H1 (cell line): Measurements from ENCODE around the gene WDR89. TPM values are rescaled to one million over a fixed set of nuclear protein-coding genes. Genes with fewer than 3 reads are reported as not detected.

ENCODE experiments used
- CTCF ChIA-PET: fragments of 300-600 bp; sonication (Branson Sonifier 250); formaldehyde crosslinking; loops from one replicate; lab custom pipeline; 2021; ENCODE audit not compliant: partially characterized antibody; lab: Charles Lee
- POLR2A ChIA-PET: fragments of 300-600 bp; sonication (Branson Sonifier 250); formaldehyde crosslinking; loops from one replicate; lab custom pipeline; 2021; ENCODE audit warnings: inconsistent platforms; ENCODE audit not compliant: partially characterized antibody; lab: Charles Lee
- DNase-seq, 2 experiments: peaks; one replicate each; pipeline versions ENCODE4 v3.0.0 to v3.0.0-alpha.2; 2010 to 2022; ENCODE audit warnings: low spot score in 2 of 2, low read depth in 1 of 2, mixed read lengths in 1 of 2
- FAIRE-seq: peaks from 2 replicates; lab custom pipeline; 2011; peaks lifted over from hg19 to GRCh38; lab: Jason Lieb, UNC
- H2AFZ ChIP-seq: 2 replicates; pipeline ENCODE4 v1.8.1; 2012; ENCODE audit warnings: low read length, inconsistent platforms
- H2AK5ac ChIP-seq: 2 replicates; pipeline ENCODE4 v1.6.1; 2013; ENCODE audit warnings: low read depth, low read length
- H2BK120ac ChIP-seq: replicated peaks from 2 replicates; pipeline ENCODE3; 2013; ENCODE audit warnings: low read depth, low read length, inconsistent platforms
- H2BK12ac ChIP-seq: 2 replicates; pipeline ENCODE4 v1.6.1; 2013; ENCODE audit warnings: low read depth, low read length
- H2BK15ac ChIP-seq: 2 replicates; pipeline ENCODE4 v1.6.1; 2013; ENCODE audit warnings: low read length
- H2BK20ac ChIP-seq: 2 replicates; pipeline ENCODE4 v1.6.1; 2013; ENCODE audit warnings: low read length
- H2BK5ac ChIP-seq: 2 replicates; pipeline ENCODE4 v1.6.1; 2013; ENCODE audit warnings: low read depth, low read length
- H3K14ac ChIP-seq: 2 replicates; pipeline ENCODE4 v1.6.1; 2013; ENCODE audit warnings: inconsistent platforms; ENCODE audit not compliant: insufficient read length
- H3K18ac ChIP-seq: 2 replicates; pipeline ENCODE4 v1.6.1; 2013; ENCODE audit warnings: low read length; ENCODE audit errors: extremely low read depth
- H3K23ac ChIP-seq: 2 replicates; pipeline ENCODE4 v1.6.1; 2013; ENCODE audit warnings: inconsistent platforms; ENCODE audit not compliant: insufficient read length
- H3K23me2 ChIP-seq: 2 replicates; pipeline ENCODE4 v1.6.1; 2013; ENCODE audit warnings: low read depth, low read length
- H3K27ac ChIP-seq: 2 replicates; pipeline ENCODE4 v1.6.1; 2011; ENCODE audit warnings: low read depth, low read length, inconsistent platforms
- H3K27me3 ChIP-seq, 4 experiments: replicated peaks in 1 of 4; 1 replicate in 1 of 4; 2 replicates in 3 of 4; pipeline versions ENCODE4 v1.6.1 to v1.8.1; 2011 to 2013; ENCODE audit warnings: low read length in 3 of 4, mild to moderate bottlenecking in 3 of 4, inconsistent platforms in 2 of 4, mixed read lengths in 2 of 4, moderate library complexity in 1 of 4; ENCODE audit not compliant: control insufficient read depth in 3 of 4, insufficient read depth in 3 of 4; ENCODE audit errors: extremely low read depth in 1 of 4
- H3K36me3 ChIP-seq, 4 experiments: 2 replicates each; pipeline versions ENCODE4 v1.6.1 to v1.8.1; 2011 to 2013; ENCODE audit warnings: mild to moderate bottlenecking in 4 of 4, low read length in 3 of 4, moderate library complexity in 2 of 4, control low read depth in 1 of 4, inconsistent platforms in 1 of 4; ENCODE audit not compliant: insufficient read depth in 4 of 4, control insufficient read depth in 2 of 4
- H3K4ac ChIP-seq: replicated peaks from 2 replicates; pipeline ENCODE3; 2013; ENCODE audit warnings: low read length, low read depth, mixed read lengths, inconsistent platforms; ENCODE audit not compliant: insufficient read length
- H3K4me1 ChIP-seq, 4 experiments: replicated peaks in 1 of 4; 1 replicate in 1 of 4; 2 replicates in 3 of 4; pipeline versions ENCODE4 v1.6.1 to v1.8.1; 2011 to 2013; ENCODE audit warnings: low read length in 3 of 4, inconsistent platforms in 2 of 4, mixed read lengths in 1 of 4; ENCODE audit not compliant: insufficient read depth in 4 of 4, control insufficient read depth in 3 of 4
- H3K4me2 ChIP-seq, 2 experiments: 2 replicates each; pipeline versions ENCODE4 v1.6.1 to v1.8.1; 2011 to 2013; ENCODE audit warnings: low read depth in 2 of 2, low read length in 2 of 2, control low read depth in 1 of 2, inconsistent platforms in 1 of 2, mild to moderate bottlenecking in 1 of 2; ENCODE audit not compliant: insufficient read depth in 1 of 2
- H3K4me3 ChIP-seq, 4 experiments: fragments of 200-600, 300-600 bp in 1 of 4; sonication (generic), shearing (Covaris generic), sonication (Bioruptor Twin) in 1 of 4; 2 replicates each; pipeline versions ENCODE4 v1.5.1 to v1.8.1; 2011 to 2016; ENCODE audit warnings: low read length in 4 of 4, low read depth in 3 of 4, control low read depth in 2 of 4, inconsistent platforms in 2 of 4, mild to moderate bottlenecking in 2 of 4, mixed read lengths in 1 of 4, moderate library complexity in 1 of 4; ENCODE audit not compliant: insufficient read depth in 2 of 4; ENCODE audit errors: extremely low read depth in 1 of 4
- H3K56ac ChIP-seq: replicated peaks from 2 replicates; pipeline ENCODE3; 2013; ENCODE audit warnings: low read depth, mild to moderate bottlenecking, mixed read lengths, low read length, inconsistent platforms; ENCODE audit not compliant: insufficient read length
- H3K79me1 ChIP-seq: 2 replicates; pipeline ENCODE4 v1.6.1; 2013; ENCODE audit warnings: low read depth, low read length, control low read depth
- H3K79me2 ChIP-seq, 2 experiments: 2 replicates each; pipeline versions ENCODE4 v1.6.1 to v1.8.1; 2012 to 2013; ENCODE audit warnings: low read length in 2 of 2, mild to moderate bottlenecking in 2 of 2, inconsistent platforms in 1 of 2; ENCODE audit not compliant: insufficient read depth in 2 of 2, control insufficient read depth in 1 of 2
- H3K9ac ChIP-seq, 4 experiments: replicated peaks in 1 of 4; 1 replicate in 1 of 4; 2 replicates in 3 of 4; pipeline versions ENCODE4 v1.6.1 to v1.8.1; 2011 to 2013; ENCODE audit warnings: low read depth in 3 of 4, low read length in 3 of 4, control low read depth in 2 of 4, mild to moderate bottlenecking in 2 of 4, moderate library complexity in 2 of 4, inconsistent platforms in 1 of 4; ENCODE audit errors: extremely low read depth in 1 of 4
- H3K9me3 ChIP-seq, 2 experiments: 2 replicates each; pipeline versions ENCODE4 v1.6.1 to v1.8.1; 2012 to 2013; ENCODE audit warnings: mild to moderate bottlenecking in 2 of 2, moderate library complexity in 2 of 2, control low read depth in 1 of 2, inconsistent platforms in 1 of 2, low read depth in 1 of 2, low read length in 1 of 2, mixed read lengths in 1 of 2; ENCODE audit not compliant: insufficient read depth in 2 of 2
- H4K20me1 ChIP-seq, 2 experiments: replicated peaks in 1 of 2; 2 replicates each; pipeline versions ENCODE3 to v1.8.1; 2011 to 2013; ENCODE audit warnings: inconsistent platforms in 2 of 2, low read length in 2 of 2, mild to moderate bottlenecking in 1 of 2; ENCODE audit not compliant: insufficient read depth in 2 of 2, control insufficient read depth in 1 of 2
- H4K5ac ChIP-seq: 2 replicates; pipeline ENCODE4 v1.6.1; 2013; ENCODE audit warnings: low read length, low read depth, mixed read lengths, inconsistent platforms; ENCODE audit not compliant: insufficient read length
- H4K8ac ChIP-seq: 2 replicates; pipeline ENCODE4 v1.8.0; 2013; ENCODE audit warnings: mild to moderate bottlenecking, moderate library complexity, low read length, inconsistent platforms; ENCODE audit not compliant: insufficient read depth; ENCODE audit errors: extremely low read depth
- H4K91ac ChIP-seq: replicated peaks from 2 replicates; pipeline ENCODE3; 2013; ENCODE audit warnings: low read length, mixed read lengths, inconsistent platforms; ENCODE audit not compliant: insufficient read length
- BCL11A ChIP-seq, 2 experiments: IDR thresholded peaks; one replicate each; pipeline ENCODE4 v1.6.1; 2011; ENCODE audit warnings: low read depth in 2 of 2, low read length in 2 of 2, mild to moderate bottlenecking in 2 of 2
- GABPA ChIP-seq: IDR thresholded peaks from 2 replicates; pipeline ENCODE4 v1.6.1; 2011; ENCODE audit warnings: mild to moderate bottlenecking, low read length, moderate library complexity, borderline replicate concordance; ENCODE audit not compliant: insufficient read depth
- GTF2F1 ChIP-seq: IDR thresholded peaks from 2 replicates; pipeline ENCODE4 v1.6.1; 2012; ENCODE audit warnings: low read depth, low read length, improper control_type of control experiment, borderline replicate concordance
- HDAC2 ChIP-seq, 2 experiments: fragments of 300-600 bp in 1 of 2; sonication (generic) in 1 of 2; IDR thresholded peaks; 2 replicates each; pipeline ENCODE4 v1.6.1; 2011 to 2012; ENCODE audit warnings: low read depth in 2 of 2, low read length in 2 of 2, mild to moderate bottlenecking in 2 of 2, moderate library complexity in 2 of 2, borderline replicate concordance in 1 of 2, inconsistent platforms in 1 of 2
- JUND ChIP-seq: IDR thresholded peaks from 2 replicates; pipeline ENCODE4 v1.6.1; 2011; ENCODE audit warnings: mild to moderate bottlenecking, improper control_type of control experiment, low read length
- NRF1 ChIP-seq: IDR thresholded peaks from 2 replicates; pipeline ENCODE4 v1.6.1; 2011; ENCODE audit warnings: mild to moderate bottlenecking, low read depth, low read length, improper control_type of control experiment
- RFX5 ChIP-seq: IDR thresholded peaks from 2 replicates; pipeline ENCODE4 v1.6.1; 2011; ENCODE audit warnings: low read depth, low read length, improper control_type of control experiment, borderline replicate concordance
- SIX5 ChIP-seq: IDR thresholded peaks from 2 replicates; pipeline ENCODE4 v1.6.1; 2011; ENCODE audit warnings: mild to moderate bottlenecking, low read depth, low read length
- WGBS, 2 experiments: shearing (Covaris generic) in 1 of 2; methylation state at CpG; one replicate each; pipeline versions ENCODE4 v1.1.6 to v1.1.7; 2013 to 2015; ENCODE audit warnings: low lambda C conversion rate in 2 of 2, mixed read lengths in 2 of 2, inconsistent platforms in 1 of 2, low coverage in 1 of 2, missing lambda C conversion rate in 1 of 2; ENCODE audit not compliant: insufficient replicate concordance in 2 of 2, insufficient coverage in 1 of 2, insufficient read length in 1 of 2; ENCODE audit errors: extremely low coverage in 1 of 2, missing lambda C conversion rate in 1 of 2; 5-methylcytosine and 5-hydroxymethylcytosine counted together
- polyA plus RNA-seq, 7 experiments: library from polyadenylated mRNA; depleted of rRNA in 3 of 7; stranded (reverse) in 5 of 7; unstranded in 2 of 7; fragments of >200 nt in 5 of 7; fragments of 200-250 nt in 2 of 7; gene quantifications; 1 replicate in 5 of 7; 2 replicates in 1 of 7; 4 replicates in 1 of 7; pipeline versions ENCODE4 v1.2.1 to v1.2.3, GENCODE V29; 2011 to 2013; ENCODE audit warnings: missing spikeins in 2 of 7, mixed read lengths in 2 of 7
- total RNA-seq: library from RNA; stranded (reverse); fragmentation: NEBNext Ultra II Directional; extraction: Animal tissue kit (Norgen Biotek cat#: 25700); gene quantifications from 2 replicates; pipeline ENCODE4 v1.2.1, GENCODE V29; 2021

WDR89 gene
- total and polyA plus RNA-seq, 2 of the 8 experiments (the other 6 are each of a cell fraction or from before 2014, with no cell fraction given): 8.3 to 32.9 TPM

- H3K36me3 ChIP-seq: peaks cover 0 to 11% (median 2%) of the 10 kb centered on the region in 4 experiments; a peak in 1 of 8 replicates
- H3K79me2 ChIP-seq: peaks cover 3 to 48% of the 10 kb centered on the region in 2 experiments; a peak in 2 of 4 replicates
- H3K18ac ChIP-seq: no peak overlapping the region
- H2BK20ac ChIP-seq: no peak overlapping the region
- H3K27me3 ChIP-seq: no peaks in the 10 kb centered on the region
- H4K5ac ChIP-seq: no peak overlapping the region
- no peak overlapping the region for H3K23ac ChIP-seq
- no peak overlapping the region for H2AFZ ChIP-seq
- H3K27ac ChIP-seq: no peak overlapping the region
- H3K9me3 ChIP-seq: no peaks in the 10 kb centered on the region
- no peak overlapping the region for H3K4me3 ChIP-seq
- H4K20me1 ChIP-seq: peaks cover 0 to 8% of the 10 kb centered on the region in 2 experiments
- no peak overlapping the region for H3K56ac ChIP-seq
- no peak for FAIRE-seq
- peak overlapping the region; percentile 57; the same call in 1 of the 2 replicates for H4K8ac ChIP-seq
- ChIA-PET POLR2A (interaction anchor here (0.7 kb wide), 1 partner anchor 86 kb away, joined by 3 read pairs; no protein-coding TSS in a partner anchor), CTCF (interaction anchor here (1.2 to 1.7 kb wide), 4 partner anchors 10 to 33 kb away, joined by 3 to 8 read pairs (median 4); no protein-coding TSS in a partner anchor)
- H3K4me2 ChIP-seq: no peak overlapping the region
- H2BK15ac ChIP-seq: no peak overlapping the region
- no peak overlapping the region for H2BK120ac ChIP-seq
- H4K91ac ChIP-seq: no peak overlapping the region
- H3K23me2 ChIP-seq: no peaks in the 10 kb centered on the region
- no peak for DNase-seq
- H3K14ac ChIP-seq: no peak overlapping the region
- no peak overlapping the region for H2AK5ac ChIP-seq
- H3K79me1 ChIP-seq: peaks cover 4% of the 10 kb centered on the region; the same call in 1 of the 2 replicates
- H2BK12ac ChIP-seq: no peak overlapping the region
- H3K9ac ChIP-seq: no peak overlapping the region
- H2BK5ac ChIP-seq: no peak overlapping the region
- TF ChIP-seq NRF1: no peak
- TF ChIP-seq GABPA: no peak
- TF ChIP-seq RFX5: no peak
- TF ChIP-seq GTF2F1: no peak
- no peak for TF ChIP-seq BCL11A (IDR thresholded peaks at IDR 0.05; ENCODE audit: low read depth in 2 of 2, low read length in 2 of 2)
- no peak for TF ChIP-seq JUND
- TF ChIP-seq HDAC2 (IDR thresholded peaks at IDR 0.05; ENCODE audit: borderline replicate concordance in 1 of 2, low read depth in 2 of 2, low read length in 2 of 2): no peak
- TF ChIP-seq SIX5: no peak
- no peak overlapping the region for H3K4ac ChIP-seq
- no peaks in the 10 kb centered on the region for H3K4me1 ChIP-seq
- WGBS, 2 experiments: 90% methylated on average over 5 of the region's 5 CpGs; no CpG with 5 or more reads in 1 of the 2 experiments
Measured at GRCh38 chr14:63616015-63616414, 25.7 kb downstream of the WDR89 start.
